GM21723 (cell line): Measurements from ENCODE around the gene PHLDB2.

Source experiments
- ATAC-seq: cut with Tn5 transposase; IDR thresholded peaks from one replicate; pipeline ENCODE4 v1.9.1; 2021; ENCODE audit warnings: mild to moderate bottlenecking, moderate library complexity; ENCODE audit not compliant: unreplicated experiment

PHLDB2 gene

DNA sequence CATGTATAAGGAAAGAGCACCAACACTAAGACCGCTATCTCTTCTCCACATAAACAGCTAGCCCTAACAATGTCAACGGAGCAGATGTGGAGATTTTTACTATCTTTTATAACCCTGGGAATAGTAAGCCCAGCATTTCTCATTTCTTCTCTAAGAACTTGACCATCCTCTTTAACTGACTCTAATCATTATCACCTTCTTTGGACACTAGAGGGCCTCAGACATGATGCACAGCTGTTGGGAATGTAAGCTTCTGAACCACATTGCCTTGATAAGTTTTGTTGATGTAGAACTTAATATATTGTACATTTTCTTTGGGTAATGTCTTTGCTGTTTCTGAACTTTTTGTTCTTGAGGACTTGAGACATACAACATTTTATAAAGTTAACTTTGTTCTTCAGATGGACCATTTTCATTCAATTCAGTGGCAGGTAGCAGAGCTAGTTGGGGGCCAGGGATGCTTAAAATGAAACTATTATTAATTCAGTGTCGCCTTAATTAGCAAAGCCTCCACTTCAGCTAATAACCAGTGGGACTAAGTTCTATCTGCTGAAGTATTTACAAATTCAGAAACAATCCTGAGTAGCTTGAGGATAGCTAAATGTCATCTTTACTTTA lies 130.1 kb downstream of the PHLDB2 start:
- ATAC-seq = peak; percentile 94

GRCh38 chr3:111993038-111993437 lies 134.0 kb downstream of the PHLDB2 start:
- no peak for ATAC-seq

DNA sequence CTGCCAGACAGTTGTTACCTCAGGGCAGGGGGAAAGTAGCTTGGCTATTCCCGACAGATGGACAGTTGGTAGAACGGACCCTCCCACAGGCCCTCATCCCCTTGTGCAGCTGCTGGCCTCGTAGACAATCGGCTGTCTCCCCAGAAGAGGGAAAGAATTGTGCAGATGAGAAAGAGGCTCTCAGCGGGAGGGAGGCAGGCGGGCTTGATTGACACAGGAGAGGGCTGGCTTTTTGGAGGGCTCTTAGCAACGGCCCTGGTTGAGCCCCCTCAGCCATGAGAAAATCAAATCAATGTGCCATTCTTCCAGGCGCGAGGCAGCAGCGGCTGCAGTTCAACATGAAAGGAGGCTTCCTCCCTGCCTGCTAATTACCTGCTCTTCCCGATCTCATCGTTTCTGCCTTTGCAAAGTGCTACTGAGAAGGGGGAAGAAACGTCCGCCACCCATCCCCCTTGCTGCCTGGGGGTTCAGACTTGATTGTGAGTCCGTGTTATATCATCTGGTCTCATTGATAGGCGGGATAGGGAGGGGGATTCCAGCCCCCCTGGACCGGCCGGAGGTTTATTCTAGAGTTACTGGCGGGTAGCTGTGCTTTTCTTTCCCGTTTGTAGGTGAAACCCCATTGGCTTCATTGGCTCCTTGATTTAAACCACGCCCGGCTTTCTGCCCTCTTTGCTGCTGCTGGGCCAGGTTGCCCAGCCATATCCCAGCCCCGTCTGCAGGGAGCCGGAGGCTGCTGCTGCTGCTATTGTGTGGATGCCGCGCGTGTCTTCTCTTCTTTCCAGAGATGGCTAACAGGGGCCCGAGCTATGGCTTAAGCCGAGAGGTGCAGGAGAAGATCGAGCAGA lies 139.8 kb downstream of the PHLDB2 start, which contains the start of gene TAGLN3:
TSS of gene TAGLN3 (plus strand) at position 287 of the 848 bp plus-strand sequence. CDS start at position 788, 501 bp downstream.
- ATAC-seq = peak; percentile 49

DNA sequence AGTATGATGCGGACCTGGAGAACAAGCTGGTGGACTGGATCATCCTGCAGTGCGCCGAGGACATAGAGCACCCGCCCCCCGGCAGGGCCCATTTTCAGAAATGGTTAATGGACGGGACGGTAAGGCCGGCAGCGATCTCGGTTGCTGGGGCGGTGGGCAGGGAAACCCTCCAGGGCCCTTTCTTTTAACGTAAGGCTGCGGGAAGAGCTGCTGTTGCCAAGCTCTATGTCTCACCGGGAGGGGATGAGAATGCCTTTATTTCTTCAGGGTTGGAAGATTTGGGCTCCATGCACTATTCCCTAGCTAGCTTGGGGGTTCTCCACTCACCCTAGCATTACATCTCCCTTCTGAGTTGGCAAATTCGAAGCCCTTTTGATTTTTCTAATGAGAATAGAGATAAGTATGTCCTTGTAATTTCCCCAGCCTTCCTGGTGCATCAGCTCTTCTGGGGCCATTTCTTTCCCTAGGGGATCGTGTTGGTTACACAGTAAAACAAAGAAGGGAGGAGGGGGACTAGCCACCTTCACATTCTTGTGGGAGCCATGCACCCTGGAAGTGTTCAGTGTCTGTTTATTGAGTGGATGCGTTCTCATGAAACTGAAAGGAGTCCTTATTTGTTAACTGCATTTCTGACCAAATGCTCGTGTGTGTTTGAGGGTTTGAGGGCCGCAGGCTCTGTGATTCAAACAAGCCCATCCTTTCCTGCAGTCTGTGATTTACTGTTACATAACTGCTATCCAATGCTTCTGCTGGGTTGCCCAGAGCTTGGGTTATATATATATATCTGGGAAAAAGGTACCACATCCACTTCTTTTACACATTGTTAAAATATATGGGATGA lies 140.6 kb downstream of the PHLDB2 start:
- ATAC-seq = no peak

DNA sequence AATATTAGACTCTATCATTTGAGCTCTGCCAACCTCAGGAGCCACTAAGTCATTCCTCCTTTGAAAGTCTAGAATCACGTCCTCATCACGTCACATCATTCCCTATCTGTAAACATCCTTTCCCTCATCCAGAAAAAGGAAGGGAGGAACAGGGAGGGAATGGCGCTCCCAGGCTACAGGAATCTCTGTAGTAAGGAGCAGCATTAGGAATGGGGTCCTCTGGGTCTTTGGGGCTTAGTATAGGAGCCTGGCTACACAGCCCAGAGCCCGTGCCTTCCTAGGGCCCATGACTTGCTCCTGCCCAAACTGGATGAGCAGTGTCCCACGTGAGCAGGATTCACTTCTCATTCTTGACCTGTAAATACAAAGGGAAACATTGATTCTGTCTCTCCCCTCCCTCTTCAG lies 141.3 kb downstream of the PHLDB2 start:
- ATAC-seq = no peak

- no peak for ATAC-seq
These were observed 141.9 kb downstream of the PHLDB2 start for GRCh38 chr3:112000966-112001365.

DNA sequence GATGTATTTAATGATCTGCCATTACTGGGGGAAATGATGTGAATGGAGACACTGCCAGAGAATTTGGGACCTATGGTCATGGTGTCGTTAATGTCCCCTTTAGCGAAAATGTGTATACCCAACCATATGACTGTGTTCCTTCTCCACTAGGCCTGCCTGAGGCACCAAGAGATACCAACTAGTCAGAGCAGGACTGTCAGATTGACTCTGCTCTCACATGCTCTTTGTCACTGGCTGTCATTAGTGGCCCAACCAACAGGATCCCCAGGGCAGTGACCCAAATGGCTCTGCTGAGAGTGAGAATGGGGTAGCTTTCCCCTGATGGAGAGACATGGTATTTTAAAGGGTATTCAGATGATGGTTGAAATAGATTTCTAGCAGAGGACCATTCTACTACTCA lies 142.5 kb downstream of the PHLDB2 start:
- no peak for ATAC-seq

DNA sequence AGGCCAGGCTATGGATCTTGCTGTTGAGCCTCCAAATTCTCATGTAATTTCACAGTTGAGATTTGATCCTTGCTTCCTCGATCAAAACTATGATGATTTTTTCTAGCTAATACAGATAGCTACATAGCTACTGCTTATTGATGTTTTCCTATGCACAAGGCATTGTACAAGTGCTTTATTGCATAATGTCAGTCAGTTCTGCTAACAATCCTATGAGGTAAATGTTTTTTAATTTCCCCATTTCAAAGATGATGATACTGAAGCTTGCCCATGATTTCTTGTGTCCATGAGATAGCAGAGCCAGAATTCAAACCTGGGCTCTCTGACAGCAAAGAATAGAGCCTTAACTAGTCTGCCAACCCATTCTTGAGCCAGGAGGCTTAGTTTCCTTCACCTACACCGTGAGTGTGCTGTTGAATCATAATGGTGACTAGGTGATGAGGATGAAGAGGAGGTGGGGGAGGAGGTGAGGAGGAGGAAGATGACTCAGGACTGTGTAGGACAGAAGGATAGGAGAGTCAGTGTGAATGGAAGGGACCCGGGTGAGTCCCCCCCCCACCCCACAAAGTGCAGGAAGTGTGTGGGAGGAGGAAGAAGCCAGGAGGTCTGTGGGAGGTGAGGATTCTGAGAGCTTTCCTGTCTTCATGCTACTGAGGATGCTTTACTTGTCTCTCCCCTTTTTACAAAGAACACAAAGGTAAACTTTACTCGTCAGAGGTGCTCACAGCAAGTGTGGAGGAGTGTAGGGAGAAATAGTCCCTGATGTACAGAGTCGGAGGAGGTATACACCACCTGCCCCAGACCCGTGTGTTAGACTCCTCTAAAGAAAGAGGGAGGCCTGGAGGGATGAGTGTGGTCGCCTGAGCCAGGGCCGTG lies 143.3 kb downstream of the PHLDB2 start:
- no peak for ATAC-seq

GRCh38 chr3:112003321-112004080 lies 144.4 kb downstream of the PHLDB2 start:
- no peak for ATAC-seq

GRCh38 chr3:112004187-112004586 lies 145.1 kb downstream of the PHLDB2 start:
- ATAC-seq = no peak

- ATAC-seq = no peak
These were observed 145.6 kb downstream of the PHLDB2 start for GRCh38 chr3:112004669-112005068.

DNA sequence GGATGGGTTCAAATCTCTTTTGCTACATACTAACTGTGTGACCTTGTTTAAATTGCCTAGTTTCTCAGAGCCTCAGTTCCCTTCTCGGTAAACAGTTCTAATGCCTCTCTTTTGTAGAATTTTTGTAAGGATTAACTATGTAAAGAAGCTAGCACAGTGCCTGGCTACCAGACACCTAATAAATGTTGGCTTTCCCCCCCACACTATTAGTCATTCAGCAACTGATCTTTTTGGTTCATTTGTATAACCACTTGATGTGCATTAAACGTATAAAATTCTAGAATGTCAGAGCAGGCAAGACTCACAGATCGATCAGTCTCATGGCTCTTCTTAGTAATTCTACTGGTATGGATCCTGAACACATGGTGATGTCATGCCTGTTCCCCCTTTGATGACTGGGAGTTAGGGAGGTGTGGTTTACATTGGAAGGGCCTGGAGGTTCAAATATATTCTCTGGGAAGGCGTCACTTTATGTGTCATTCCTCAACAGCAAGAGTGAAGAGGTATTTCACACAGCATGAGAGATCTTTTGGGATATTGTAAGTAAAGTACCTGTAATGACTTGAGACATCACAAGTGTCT lies 146.1 kb downstream of the PHLDB2 start:
- ATAC-seq = no peak

DNA sequence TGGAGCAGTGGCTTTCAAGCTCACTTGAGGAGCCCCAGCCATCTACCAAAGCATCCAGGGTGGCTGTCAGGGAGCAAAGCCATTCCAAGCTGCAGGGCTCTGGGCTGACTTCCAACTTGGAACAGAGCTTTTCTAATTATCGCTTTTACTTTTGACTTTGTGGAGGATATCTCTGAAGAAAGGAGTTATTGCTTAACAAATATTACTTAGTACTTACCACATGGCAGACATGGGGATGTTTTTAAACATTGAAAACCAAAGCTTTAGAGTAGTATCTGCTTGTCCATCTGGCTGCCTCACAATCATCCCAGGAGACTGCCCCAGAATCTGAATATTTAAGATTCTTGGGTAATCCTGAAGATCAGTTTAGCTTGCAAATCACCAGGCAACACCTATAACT lies 148.6 kb downstream of the PHLDB2 start:
- no peak for ATAC-seq

DNA sequence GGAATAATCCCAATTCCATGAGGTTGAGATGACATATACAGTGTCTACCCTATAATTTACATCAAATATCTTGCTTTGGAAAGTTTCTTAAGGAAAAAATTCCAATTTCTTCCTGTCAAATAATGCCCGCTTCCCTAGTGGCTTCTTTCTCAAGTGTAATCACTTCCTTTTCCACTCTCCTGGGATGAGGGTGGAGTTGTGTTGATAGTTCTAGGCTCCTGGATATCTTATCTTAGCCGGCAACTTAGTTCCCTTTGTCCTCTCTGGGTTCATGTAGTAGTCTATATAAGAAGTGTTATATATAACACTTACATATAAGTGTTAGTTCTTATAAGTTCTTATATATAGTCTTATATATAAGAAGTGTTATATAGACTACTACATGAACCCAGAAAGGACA lies 150.6 kb downstream of the PHLDB2 start:
- no peak for ATAC-seq

DNA sequence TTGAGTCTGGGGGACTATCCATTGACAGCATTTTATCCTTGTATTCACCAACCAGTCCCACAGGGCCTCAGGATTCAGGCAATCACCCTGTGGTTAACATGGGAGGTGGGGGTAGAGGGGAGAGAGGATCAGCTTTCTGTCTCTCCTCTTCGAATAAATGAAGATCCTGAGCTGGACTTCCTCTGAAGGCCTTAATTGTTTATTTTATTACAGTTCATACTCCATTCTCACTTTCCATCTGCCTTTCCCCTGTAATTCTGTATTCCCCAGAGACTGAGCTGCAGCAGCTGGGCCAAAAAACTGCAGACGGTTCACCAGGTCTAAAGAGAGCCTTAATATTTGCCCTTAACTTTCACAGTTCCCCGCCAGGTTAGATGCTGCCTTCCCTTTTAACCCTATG lies 151.6 kb downstream of the PHLDB2 start:
- ATAC-seq = no peak

- ATAC-seq = no peak
These were observed 152.4 kb downstream of the PHLDB2 start for GRCh38 chr3:112011376-112011940.

DNA sequence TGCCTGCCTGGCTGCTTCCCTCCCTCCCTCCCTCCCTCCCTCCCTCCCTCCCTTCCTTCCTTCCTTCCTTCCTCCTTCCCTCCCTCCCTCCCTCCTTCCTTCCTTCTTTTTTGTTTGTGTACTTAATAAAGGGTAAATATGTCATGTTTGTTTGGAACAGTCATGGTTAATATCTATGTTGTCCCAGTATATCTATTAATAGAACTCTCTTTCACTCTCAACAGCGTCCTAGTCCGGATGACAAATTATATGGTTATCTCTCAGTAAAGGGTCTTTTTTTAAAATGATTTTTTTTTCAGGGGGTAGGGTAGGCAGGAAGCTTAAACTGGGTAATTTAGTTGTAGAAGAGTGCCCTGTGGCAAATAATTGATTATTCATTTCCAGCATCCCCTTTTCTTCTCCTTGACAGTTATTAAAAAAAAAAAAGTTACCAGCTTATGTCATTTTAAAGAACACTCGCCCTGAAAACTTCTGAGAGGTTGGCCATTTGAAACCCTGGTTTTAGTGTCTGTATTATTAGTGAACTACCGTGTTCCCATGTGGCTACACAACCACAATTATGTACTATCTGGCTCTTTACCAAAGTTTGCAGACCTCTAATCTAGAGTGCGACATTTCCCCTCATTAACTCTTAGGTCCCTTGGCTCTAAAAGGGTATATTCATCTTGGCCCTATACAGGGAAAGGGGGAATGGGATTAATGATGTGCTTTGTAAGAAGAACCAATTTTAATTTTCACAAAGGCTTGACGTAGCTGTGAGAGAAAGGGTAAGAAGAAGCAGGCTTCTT lies 153.3 kb downstream of the PHLDB2 start:
- ATAC-seq = no peak

GRCh38 chr3:112013058-112013783 lies 154.2 kb downstream of the PHLDB2 start:
- peak; percentile 93 for ATAC-seq
